OCI-LY3 (cell line): ENCODE data around the gene LAMB3.

Source experiments
- H2AFZ ChIP-seq: fragments of 200-600, 300-600 bp; shearing (Covaris generic); 2 replicates; pipeline ENCODE4 v1.6.0; 2014; ENCODE audit warnings: antibody characterized with exemption, low read depth, low read length
- H3K27ac ChIP-seq: fragments of 200-600, 300-600 bp; sonication (generic); 2 replicates; pipeline ENCODE4 v1.5.1; 2014; ENCODE audit warnings: mild to moderate bottlenecking, low read length, moderate library complexity, mixed read lengths
- H3K27me3 ChIP-seq: fragments of 200-600, 300-600 bp; sonication (generic); 2 replicates; pipeline ENCODE4 v1.6.1; 2014; ENCODE audit warnings: low read depth, low read length, mixed read lengths
- H3K36me3 ChIP-seq: fragments of 200-600, 300-600 bp; sonication (generic); replicated peaks from 2 replicates; pipeline ENCODE3; 2014; ENCODE audit warnings: low read depth, low read length, mixed read lengths
- H3K4me1 ChIP-seq: fragments of 300-600, 200-600 bp; sonication (generic); 2 replicates; pipeline ENCODE4 v1.6.1; 2014; ENCODE audit warnings: low read length, mixed read lengths
- H3K4me2 ChIP-seq: fragments of 200-600, 300-600 bp; sonication (generic); 2 replicates; pipeline ENCODE4 v1.6.1; 2014; ENCODE audit warnings: low read length, mixed read lengths
- H3K4me3 ChIP-seq: fragments of 300-600, 200-600 bp; sonication (generic); 2 replicates; pipeline ENCODE4 v1.5.1; 2014; ENCODE audit warnings: antibody characterized with exemption, mild to moderate bottlenecking, low read length, moderate library complexity
- H3K79me2 ChIP-seq: fragments of 300-600, 200-600 bp; shearing (Covaris generic); 2 replicates; pipeline ENCODE4 v1.6.1; 2014; ENCODE audit warnings: mild to moderate bottlenecking, low read length, mixed read lengths
- H3K9ac ChIP-seq: fragments of 300-600, 200-600 bp; shearing (Covaris generic); 2 replicates; pipeline ENCODE4 v1.6.0; 2014; ENCODE audit warnings: mild to moderate bottlenecking, low read length, moderate library complexity
- H3K9me3 ChIP-seq: fragments of 200-600, 300-600 bp; shearing (Covaris generic); 2 replicates; pipeline ENCODE4 v1.6.1; 2014; ENCODE audit warnings: low read length, mixed read lengths; ENCODE audit not compliant: insufficient read depth
- H4K20me1 ChIP-seq: fragments of 200-600, 300-600 bp; sonication (generic); 2 replicates; pipeline ENCODE4 v1.6.1; 2016; ENCODE audit warnings: low read length, mixed read lengths; ENCODE audit not compliant: insufficient read depth
- EZH2phosphoT487 ChIP-seq: fragments of 200-600 bp; shearing (Covaris generic); IDR thresholded peaks from 2 replicates; pipeline ENCODE4 v1.6.1; 2018; ENCODE audit warnings: antibody characterized with exemption, mixed run types, low read depth
- TF ChIP-seq, protein P1 (sequence below): fragments of 200-600, 300-600 bp; sonication (generic); IDR thresholded peaks from 2 replicates; pipeline ENCODE4 v1.5.1; 2014; ENCODE audit warnings: antibody characterized with exemption, low read length, low read depth

Gene LAMB3

DNA sequence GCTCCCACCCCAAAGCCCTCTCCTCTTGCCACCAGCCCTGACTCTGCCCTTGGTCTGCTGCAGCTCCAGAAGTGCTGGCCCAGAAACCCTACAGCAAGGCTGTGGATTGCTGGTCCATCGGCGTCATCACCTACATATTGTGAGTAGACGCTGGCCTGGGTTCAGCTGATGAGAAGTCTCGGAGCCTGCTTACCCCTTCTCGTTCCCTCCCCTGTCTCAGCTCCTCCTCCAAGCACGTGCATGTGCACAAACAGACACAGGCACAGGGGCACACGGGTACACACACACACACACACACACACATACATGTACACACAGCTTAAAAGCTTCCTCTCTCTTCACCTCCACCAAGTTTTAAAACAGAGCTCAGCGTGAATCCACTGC, 44.4 kb downstream of the LAMB3 start:
- Histone ChIP-seq H3K4me1 (peaks cover 17% of the 10 kb centered on the region), H3K4me3 (no peak overlapping the region), H3K4me2 (peak overlapping the region; percentile 49), H2AFZ (no peak overlapping the region), H3K27me3 (peaks cover 6% of the 10 kb centered on the region), H3K27ac (no peak overlapping the region), H4K20me1 (no peaks in the 10 kb centered on the region), H3K36me3 (no peaks in the 10 kb centered on the region), H3K9me3 (no peaks in the 10 kb centered on the region), H3K9ac (no peak overlapping the region), H3K79me2 (no peaks in the 10 kb centered on the region)
- TF ChIP-seq, protein P1, sequence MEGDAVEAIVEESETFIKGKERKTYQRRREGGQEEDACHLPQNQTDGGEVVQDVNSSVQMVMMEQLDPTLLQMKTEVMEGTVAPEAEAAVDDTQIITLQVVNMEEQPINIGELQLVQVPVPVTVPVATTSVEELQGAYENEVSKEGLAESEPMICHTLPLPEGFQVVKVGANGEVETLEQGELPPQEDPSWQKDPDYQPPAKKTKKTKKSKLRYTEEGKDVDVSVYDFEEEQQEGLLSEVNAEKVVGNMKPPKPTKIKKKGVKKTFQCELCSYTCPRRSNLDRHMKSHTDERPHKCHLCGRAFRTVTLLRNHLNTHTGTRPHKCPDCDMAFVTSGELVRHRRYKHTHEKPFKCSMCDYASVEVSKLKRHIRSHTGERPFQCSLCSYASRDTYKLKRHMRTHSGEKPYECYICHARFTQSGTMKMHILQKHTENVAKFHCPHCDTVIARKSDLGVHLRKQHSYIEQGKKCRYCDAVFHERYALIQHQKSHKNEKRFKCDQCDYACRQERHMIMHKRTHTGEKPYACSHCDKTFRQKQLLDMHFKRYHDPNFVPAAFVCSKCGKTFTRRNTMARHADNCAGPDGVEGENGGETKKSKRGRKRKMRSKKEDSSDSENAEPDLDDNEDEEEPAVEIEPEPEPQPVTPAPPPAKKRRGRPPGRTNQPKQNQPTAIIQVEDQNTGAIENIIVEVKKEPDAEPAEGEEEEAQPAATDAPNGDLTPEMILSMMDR = no peak
- no peak for TF ChIP-seq EZH2phosphoT487

DNA sequence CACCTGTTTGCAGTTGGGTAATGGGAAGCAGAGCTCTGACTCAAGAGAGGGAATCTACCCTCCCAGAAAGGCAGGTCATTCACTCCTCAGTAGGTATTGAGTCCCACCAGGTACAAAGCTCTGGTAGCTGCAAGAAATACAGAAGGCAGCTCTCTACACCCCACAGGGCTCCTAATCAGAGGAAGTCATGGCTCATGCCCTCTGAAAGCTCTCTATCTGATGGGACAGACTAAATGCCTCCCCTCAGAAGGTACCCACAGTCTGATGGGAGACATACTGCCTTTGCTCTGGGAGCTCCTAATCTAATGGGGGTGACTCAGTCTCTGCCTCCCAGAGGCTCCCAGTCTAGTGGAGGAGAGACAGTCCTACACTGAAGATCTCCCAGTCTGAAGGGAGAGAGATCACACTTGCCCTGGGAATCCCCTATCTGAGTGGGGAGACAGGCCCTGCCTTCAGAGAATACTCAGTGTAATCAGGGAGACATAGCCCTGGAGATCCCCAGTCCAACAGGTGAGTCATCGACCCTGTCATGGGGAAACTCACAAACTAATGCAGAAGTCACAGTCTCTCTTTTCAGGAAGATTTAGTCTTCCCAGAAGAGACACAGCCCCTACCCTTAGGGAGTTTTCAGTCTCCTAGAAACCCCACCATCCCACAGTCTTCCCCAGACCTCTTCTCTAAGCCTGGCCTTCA, 45.0 kb downstream of the LAMB3 start:
- Histone ChIP-seq H3K36me3 (no peaks in the 10 kb centered on the region), H3K27ac (no peak overlapping the region), H4K20me1 (no peaks in the 10 kb centered on the region), H3K9ac (no peak overlapping the region), H3K9me3 (no peaks in the 10 kb centered on the region), H3K4me1 (peaks cover 17% of the 10 kb centered on the region), H3K27me3 (peaks cover under 1% of the 10 kb centered on the region), H3K4me2 (peak overlapping the region; percentile 49), H3K79me2 (no peaks in the 10 kb centered on the region), H3K4me3 (0 out of 2 replicates have a peak overlapping the region, but pooled peaks have one; percentile 16), H2AFZ (no peak overlapping the region)
- TF ChIP-seq, protein P1 = no peak
- no peak for TF ChIP-seq EZH2phosphoT487

DNA sequence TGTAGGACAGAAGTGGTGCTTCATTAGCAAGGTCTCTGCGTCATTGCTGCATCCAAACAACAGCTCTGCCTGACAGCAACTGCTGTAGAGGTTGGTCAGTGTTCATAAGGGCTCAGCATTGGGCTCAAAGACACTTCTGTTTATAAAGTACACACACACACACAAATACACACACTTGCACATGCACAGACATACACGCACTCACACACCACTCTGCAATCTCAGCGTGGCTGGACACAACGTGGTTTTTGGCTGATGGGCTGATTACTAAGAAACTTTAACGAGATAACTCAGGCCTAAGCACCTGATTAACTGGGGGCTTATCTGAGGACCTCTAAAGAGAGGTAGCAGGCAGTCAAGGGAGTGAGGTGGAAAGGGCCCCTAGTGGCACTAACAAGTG, 48.3 kb downstream of the LAMB3 start:
- Histone ChIP-seq H3K36me3 (no peaks in the 10 kb centered on the region), H2AFZ (no peak overlapping the region), H3K27me3 (peaks cover 20% of the 10 kb centered on the region), H3K9me3 (no peaks in the 10 kb centered on the region), H3K79me2 (no peaks in the 10 kb centered on the region), H3K4me1 (peaks cover 17% of the 10 kb centered on the region), H3K4me2 (no peak overlapping the region), H3K27ac (no peak overlapping the region), H3K9ac (no peak overlapping the region), H3K4me3 (no peak overlapping the region), H4K20me1 (no peaks in the 10 kb centered on the region)
- no peak for TF ChIP-seq EZH2phosphoT487
- TF ChIP-seq, protein P1 = no peak

DNA sequence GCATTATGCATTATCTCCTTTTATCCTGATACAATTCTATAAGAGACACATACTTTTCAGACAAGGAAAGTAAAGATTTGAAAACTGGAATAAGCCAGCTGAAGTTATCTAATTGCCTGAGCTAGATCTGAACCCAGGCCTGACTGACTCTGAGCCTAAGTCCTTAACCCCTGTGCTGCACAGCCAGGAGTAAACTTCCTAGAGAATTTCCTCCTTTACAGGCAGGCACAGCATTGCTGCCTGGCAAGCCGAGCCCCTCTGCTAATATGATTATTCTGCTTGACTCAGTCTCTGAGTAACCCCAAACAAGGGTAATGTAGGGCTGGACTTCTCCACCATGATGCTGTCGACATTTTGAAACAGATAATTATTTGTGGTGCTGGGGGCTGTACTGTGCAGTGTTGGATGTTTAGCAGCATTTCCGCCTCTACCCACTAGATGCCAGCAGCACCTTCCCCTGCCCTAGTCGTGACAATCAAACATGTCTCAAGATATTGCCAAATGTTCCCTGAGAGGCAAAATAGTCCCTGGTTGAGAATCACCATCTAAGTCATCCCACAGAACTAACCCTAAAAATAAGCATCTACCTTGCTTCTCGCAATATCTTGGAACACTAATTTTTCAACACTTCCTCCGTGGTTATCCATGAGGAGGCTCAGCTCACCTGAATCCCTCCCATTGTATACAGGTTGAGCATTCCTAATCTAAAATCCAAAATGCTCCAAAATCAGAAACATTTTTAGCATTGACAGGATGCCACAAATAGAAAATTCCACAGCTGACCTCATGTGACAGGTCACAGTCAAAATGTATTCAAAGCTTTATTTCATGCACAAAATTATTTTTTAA, 50.2 kb downstream of the LAMB3 start:
- no peaks in the 10 kb centered on the region for H3K9me3 ChIP-seq
- H3K79me2 ChIP-seq = no peaks in the 10 kb centered on the region
- H3K36me3 ChIP-seq = no peaks in the 10 kb centered on the region
- H3K4me2 ChIP-seq = peak overlapping the region; percentile 32
- no peak overlapping the region for H3K4me3 ChIP-seq
- H2AFZ ChIP-seq = 0 out of 2 replicates have a peak overlapping the region, but pooled peaks have one; percentile 30
- H3K9ac ChIP-seq = no peak overlapping the region
- peaks cover 13% of the 10 kb centered on the region for H3K4me1 ChIP-seq
- H3K27ac ChIP-seq = no peak overlapping the region
- H4K20me1 ChIP-seq = no peaks in the 10 kb centered on the region
- peaks cover 33% of the 10 kb centered on the region for H3K27me3 ChIP-seq
- TF ChIP-seq, protein P1 = peak; percentile 96
- TF ChIP-seq EZH2phosphoT487 = no peak
